ENCODE results near the gene TRUB1. TPM values are rescaled to one million over a fixed set of nuclear protein-coding genes. Genes with fewer than 3 reads are reported as not detected.

Gene TRUB1
- total RNA-seq, 1 donor from 2014 or later, result 13.9 TPM

DNA sequence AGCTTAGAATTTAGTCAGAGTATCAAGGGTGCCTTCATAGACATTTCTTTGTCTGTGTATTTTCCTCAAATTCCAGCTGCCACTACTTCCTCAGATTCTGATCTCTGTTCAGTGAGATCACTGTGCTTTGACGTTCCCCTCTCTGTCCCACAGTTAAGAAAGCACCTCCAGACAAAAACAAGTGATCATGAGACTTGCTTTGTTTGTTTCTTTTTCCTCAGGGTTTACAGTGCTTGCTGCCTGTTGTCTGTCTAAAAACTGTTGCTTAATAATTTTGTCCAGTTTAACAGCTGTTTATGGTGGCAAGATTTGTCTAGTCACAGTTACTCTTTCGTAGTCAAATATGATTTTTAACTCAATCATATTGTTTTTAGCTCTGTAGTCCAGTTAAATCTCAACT lies 29.1 kb downstream of the TRUB1 start:
- DNase-seq (no peak), ATAC-seq (ENCODE audit: low read depth) (no peak)
- Mint-ChIP-seq H3K9me3 (no peaks in the 10 kb centered on the region), H3K4me1 (no peaks in the 10 kb centered on the region), H3K27me3 (no peaks in the 10 kb centered on the region), H3K4me3 (no peak overlapping the region), H3K36me3 (ENCODE audit: low read depth) (peaks cover 36% of the 10 kb centered on the region), H3K27ac (no peak overlapping the region)
- intact Hi-C loops (cut with micrococcal nuclease), result no loop called here
- ChIA-PET POLR2A (interaction anchor here (0.6 kb wide), 1 partner anchor 133 kb away, joined by 3 read pairs; no protein-coding TSS in a partner anchor), CTCF (interaction anchor here (1.6 kb wide), 1 partner anchor 146 kb away, joined by 3 read pairs; the partner anchor contains the start of gene FHIP2A)
- TF ChIP-seq, protein P1, sequence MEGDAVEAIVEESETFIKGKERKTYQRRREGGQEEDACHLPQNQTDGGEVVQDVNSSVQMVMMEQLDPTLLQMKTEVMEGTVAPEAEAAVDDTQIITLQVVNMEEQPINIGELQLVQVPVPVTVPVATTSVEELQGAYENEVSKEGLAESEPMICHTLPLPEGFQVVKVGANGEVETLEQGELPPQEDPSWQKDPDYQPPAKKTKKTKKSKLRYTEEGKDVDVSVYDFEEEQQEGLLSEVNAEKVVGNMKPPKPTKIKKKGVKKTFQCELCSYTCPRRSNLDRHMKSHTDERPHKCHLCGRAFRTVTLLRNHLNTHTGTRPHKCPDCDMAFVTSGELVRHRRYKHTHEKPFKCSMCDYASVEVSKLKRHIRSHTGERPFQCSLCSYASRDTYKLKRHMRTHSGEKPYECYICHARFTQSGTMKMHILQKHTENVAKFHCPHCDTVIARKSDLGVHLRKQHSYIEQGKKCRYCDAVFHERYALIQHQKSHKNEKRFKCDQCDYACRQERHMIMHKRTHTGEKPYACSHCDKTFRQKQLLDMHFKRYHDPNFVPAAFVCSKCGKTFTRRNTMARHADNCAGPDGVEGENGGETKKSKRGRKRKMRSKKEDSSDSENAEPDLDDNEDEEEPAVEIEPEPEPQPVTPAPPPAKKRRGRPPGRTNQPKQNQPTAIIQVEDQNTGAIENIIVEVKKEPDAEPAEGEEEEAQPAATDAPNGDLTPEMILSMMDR (IDR thresholded peaks at IDR 0.05), result no peak

DNA sequence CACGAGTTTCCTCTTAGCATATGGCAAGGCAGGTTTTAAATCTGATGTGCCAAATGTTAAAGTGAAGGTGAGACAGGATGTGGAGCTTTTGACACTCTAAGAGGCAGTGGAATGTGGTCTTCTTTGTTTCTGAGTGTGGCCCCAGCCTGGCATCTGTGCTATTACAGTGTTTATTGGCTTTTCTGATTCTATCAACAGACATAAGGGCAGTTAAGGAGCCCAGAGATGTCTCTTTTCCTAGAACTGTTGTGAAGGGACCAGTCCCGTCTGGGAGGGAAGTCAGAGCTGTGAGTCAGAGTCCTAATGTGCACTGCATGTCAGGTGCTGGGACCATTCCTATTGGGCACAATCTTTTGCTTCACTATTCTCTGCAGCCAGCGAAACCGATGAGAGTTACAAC lies 32.5 kb downstream of the TRUB1 start:
- POLR2A ChIA-PET, result no interaction called here
- CTCF ChIA-PET, result no interaction called here
- ATAC-seq (ENCODE audit: low read depth), result no peak
- H3K4me1 Mint-ChIP-seq, result no peaks in the 10 kb centered on the region
- DNase-seq, result no peak
- no peak overlapping the region for H3K27ac Mint-ChIP-seq
- peaks cover 39% of the 10 kb centered on the region for H3K36me3 Mint-ChIP-seq (ENCODE audit: low read depth)
- no peak overlapping the region for H3K4me3 Mint-ChIP-seq
- H3K27me3 Mint-ChIP-seq, result no peaks in the 10 kb centered on the region
- TF ChIP-seq, protein P1 (IDR thresholded peaks at IDR 0.05), result no peak
- H3K9me3 Mint-ChIP-seq, result no peaks in the 10 kb centered on the region
- intact Hi-C loops (cut with micrococcal nuclease), result no loop called here

DNA sequence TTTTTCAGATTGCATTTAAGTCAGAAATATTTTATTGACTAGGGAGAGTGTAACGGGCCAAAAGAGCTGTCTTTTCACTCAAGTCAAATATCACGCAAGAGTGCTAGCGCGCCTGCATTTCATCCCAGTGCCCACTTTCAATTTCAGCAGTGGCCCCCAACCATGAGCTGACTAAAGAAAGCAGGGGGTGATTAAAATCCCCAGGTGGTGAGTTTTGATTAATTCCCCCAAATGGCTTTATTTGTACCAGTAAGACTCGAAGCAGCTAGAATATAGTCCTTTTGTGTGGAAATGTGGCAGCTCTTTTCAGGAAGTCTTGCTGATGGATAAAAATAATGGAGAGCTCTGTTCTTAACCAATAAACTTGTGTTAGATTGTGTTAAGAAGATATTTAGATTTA lies 35.3 kb downstream of the TRUB1 start:
- Mint-ChIP-seq H3K9me3 (no peaks in the 10 kb centered on the region), H3K36me3 (ENCODE audit: low read depth) (peaks cover 37% of the 10 kb centered on the region), H3K4me1 (no peaks in the 10 kb centered on the region), H3K4me3 (no peak overlapping the region), H3K27ac (no peak overlapping the region), H3K27me3 (no peaks in the 10 kb centered on the region)
- intact Hi-C loops (cut with micrococcal nuclease), result no loop called here
- ATAC-seq (ENCODE audit: low read depth) (no peak), DNase-seq (no peak)
- ChIA-PET POLR2A (no interaction called here), CTCF (no interaction called here)
- TF ChIP-seq, protein P1 (IDR thresholded peaks at IDR 0.05), result no peak

DNA sequence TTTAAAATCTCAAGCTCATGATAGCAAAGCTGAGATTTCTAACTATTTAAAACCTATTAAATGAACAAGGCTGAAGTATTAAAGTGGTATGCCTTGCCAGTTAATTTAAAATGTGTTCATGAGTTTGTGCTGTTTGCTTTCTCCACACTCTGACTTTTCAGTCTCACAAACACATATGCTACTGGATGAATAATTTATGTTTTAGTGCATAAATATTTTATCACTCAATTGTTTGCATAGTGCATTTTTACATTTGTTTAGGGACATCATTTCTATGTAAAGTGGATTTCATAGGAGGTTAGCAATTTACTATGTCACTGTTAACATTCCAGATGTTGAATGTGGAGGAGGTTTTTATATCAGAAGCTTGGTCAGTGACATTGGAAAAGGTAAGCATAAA lies 36.0 kb downstream of the TRUB1 start:
- DNase-seq, result no peak
- Mint-ChIP-seq H3K4me3 (no peak overlapping the region), H3K27me3 (no peaks in the 10 kb centered on the region), H3K4me1 (no peaks in the 10 kb centered on the region), H3K9me3 (no peaks in the 10 kb centered on the region), H3K36me3 (ENCODE audit: low read depth) (peaks cover 42% of the 10 kb centered on the region), H3K27ac (no peak overlapping the region)
- TF ChIP-seq, protein P1 (IDR thresholded peaks at IDR 0.05), result no peak
- ATAC-seq (ENCODE audit: low read depth), result no peak
- POLR2A ChIA-PET, result no interaction called here
- intact Hi-C loops (cut with micrococcal nuclease), result no loop called here
- CTCF ChIA-PET, result no interaction called here

DNA sequence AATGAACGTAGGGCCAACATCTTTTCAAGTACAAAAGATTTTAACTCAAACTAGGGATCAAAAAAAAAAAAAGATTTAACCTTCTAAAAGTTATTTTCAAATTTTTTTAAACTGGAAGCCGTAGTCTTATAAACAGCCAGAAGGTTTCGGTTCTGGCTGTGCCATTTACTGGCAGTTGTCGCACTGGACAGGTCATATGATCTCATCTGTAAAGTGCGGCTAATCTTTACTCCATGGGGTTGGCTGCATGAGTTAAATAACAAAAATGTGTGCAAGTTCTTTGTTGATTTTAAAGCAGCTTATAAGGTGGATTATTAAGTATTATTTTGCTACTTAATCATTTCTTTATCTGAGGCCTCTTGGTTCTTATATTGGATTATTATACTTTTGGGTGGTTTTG lies 36.6 kb downstream of the TRUB1 start:
- intact Hi-C loops (cut with micrococcal nuclease), result no loop called here
- ATAC-seq (ENCODE audit: low read depth) (no peak), DNase-seq (no peak)
- Mint-ChIP-seq H3K27ac (no peak overlapping the region), H3K4me3 (no peak overlapping the region), H3K9me3 (no peaks in the 10 kb centered on the region), H3K27me3 (no peaks in the 10 kb centered on the region), H3K36me3 (ENCODE audit: low read depth) (peaks cover 43% of the 10 kb centered on the region), H3K4me1 (no peaks in the 10 kb centered on the region)
- ChIA-PET CTCF (no interaction called here), POLR2A (no interaction called here)
- TF ChIP-seq, protein P1 (IDR thresholded peaks at IDR 0.05), result no peak

All from activated B cell treated with CpG ODN at 0.5 μM for 24 hours (primary cell).